Stimulated activated CD4-positive, alpha-beta T cell treated with anti-CD3 and anti-CD28 coated beads, Interleukin-4, amount 100 ng/mL, for 1 hour (primary cell): ENCODE results near the gene ZDHHC22.

Experiments used
- DNase-seq: peaks from one replicate; pipeline ENCODE4 v3.0.0-alpha.2; 2020

ZDHHC22 gene

GRCh38 chr14:77125823-77126325 is 15.7 kb downstream of the ZDHHC22 start:
- no peak for DNase-seq

GRCh38 chr14:77125281-77125801 is 16.2 kb downstream of the ZDHHC22 start:
- DNase-seq, result no peak

GRCh38 chr14:77124345-77125280 is 17.0 kb downstream of the ZDHHC22 start:
- peak; percentile 59 for DNase-seq

- no peak for DNase-seq
These were observed 17.9 kb downstream of the ZDHHC22 start for GRCh38 chr14:77123381-77124325.

- DNase-seq, result no peak
These were observed 19.0 kb downstream of the ZDHHC22 start for GRCh38 chr14:77122526-77123125.

GRCh38 chr14:77120771-77121743 is 20.5 kb downstream of the ZDHHC22 start:
- no peak for DNase-seq

- DNase-seq, result no peak
These were observed 21.7 kb downstream of the ZDHHC22 start for GRCh38 chr14:77119851-77120250.

GRCh38 chr14:77116172-77116817 is 25.3 kb downstream of the ZDHHC22 start:
- DNase-seq, result no peak

- no peak for DNase-seq
These were observed 27.0 kb downstream of the ZDHHC22 start for GRCh38 chr14:77114609-77115008.

- DNase-seq, result no peak
These were observed 27.9 kb downstream of the ZDHHC22 start for GRCh38 chr14:77113644-77114043.

- DNase-seq, result no peak
These were observed 30.6 kb downstream of the ZDHHC22 start for GRCh38 chr14:77111021-77111420.

- DNase-seq, result no peak
These were observed 31.3 kb downstream of the ZDHHC22 start for GRCh38 chr14:77110286-77110685.

- DNase-seq, result no peak
These were observed 31.9 kb downstream of the ZDHHC22 start for GRCh38 chr14:77109656-77110055.

GRCh38 chr14:77108753-77109152 is 32.8 kb downstream of the ZDHHC22 start:
- no peak for DNase-seq

GRCh38 chr14:77107228-77107627 is 34.4 kb downstream of the ZDHHC22 start:
- no peak for DNase-seq

- no peak for DNase-seq
These were observed 34.9 kb downstream of the ZDHHC22 start for GRCh38 chr14:77106666-77107065.

- no peak for DNase-seq
These were observed 36.2 kb downstream of the ZDHHC22 start for GRCh38 chr14:77105145-77105939.

- no peak for DNase-seq
These were observed 37.2 kb downstream of the ZDHHC22 start for GRCh38 chr14:77104393-77104792.

GRCh38 chr14:77103951-77104350 is 37.6 kb downstream of the ZDHHC22 start:
- DNase-seq, result no peak

- DNase-seq, result no peak
These were observed 38.1 kb downstream of the ZDHHC22 start for GRCh38 chr14:77103475-77103874.
